Measurements from ENCODE around the gene ZNF581. TPM values are rescaled to one million over a fixed set of nuclear protein-coding genes. Genes with fewer than 3 reads are reported as not detected.

The ZNF581 gene
- total RNA-seq, 4 donors from 2014 or later: 5.7 to 19.4 (median 8.8) TPM

DNA sequence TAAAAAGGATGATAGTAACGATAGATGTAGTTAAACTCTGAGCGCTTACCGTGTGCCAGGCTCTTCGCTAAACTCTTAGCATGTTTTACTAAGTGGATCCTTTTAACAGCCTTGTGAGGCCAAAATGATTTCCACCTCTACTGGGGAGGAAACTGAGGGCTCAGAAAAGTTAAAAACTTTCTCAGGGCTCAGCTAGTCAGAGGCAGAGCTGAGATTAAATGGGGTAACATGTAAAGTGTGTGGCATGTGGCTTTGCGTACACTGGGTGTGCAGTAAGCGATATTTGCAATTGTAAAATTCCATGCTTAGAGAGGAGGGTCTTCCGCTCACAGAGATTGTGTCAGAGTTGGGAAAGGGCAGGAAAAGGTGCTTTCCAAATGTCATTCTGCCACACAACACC, 13.1 kb downstream of the ZNF581 start:
- H3K36me3 ChIP-seq: peaks cover 3 to 37% (median 17%) of the 10 kb centered on the region in 3 donors
- peak overlapping the region; percentile 85 to 98 (median 88) for H3K4me3 ChIP-seq
- no peaks in the 10 kb centered on the region for H3K9me3 ChIP-seq
- peaks cover 0 to 70% (median 44%) of the 10 kb centered on the region in 4 donors for H3K4me1 ChIP-seq
- peak overlapping the region in 1 of 4 donors; percentile 99 for H3K27ac ChIP-seq
- TF ChIP-seq POLR2A (IDR thresholded peaks at IDR 0.05) (no peak), EP300 (IDR thresholded peaks at IDR 0.05) (no peak)
- TF ChIP-seq, protein P1, sequence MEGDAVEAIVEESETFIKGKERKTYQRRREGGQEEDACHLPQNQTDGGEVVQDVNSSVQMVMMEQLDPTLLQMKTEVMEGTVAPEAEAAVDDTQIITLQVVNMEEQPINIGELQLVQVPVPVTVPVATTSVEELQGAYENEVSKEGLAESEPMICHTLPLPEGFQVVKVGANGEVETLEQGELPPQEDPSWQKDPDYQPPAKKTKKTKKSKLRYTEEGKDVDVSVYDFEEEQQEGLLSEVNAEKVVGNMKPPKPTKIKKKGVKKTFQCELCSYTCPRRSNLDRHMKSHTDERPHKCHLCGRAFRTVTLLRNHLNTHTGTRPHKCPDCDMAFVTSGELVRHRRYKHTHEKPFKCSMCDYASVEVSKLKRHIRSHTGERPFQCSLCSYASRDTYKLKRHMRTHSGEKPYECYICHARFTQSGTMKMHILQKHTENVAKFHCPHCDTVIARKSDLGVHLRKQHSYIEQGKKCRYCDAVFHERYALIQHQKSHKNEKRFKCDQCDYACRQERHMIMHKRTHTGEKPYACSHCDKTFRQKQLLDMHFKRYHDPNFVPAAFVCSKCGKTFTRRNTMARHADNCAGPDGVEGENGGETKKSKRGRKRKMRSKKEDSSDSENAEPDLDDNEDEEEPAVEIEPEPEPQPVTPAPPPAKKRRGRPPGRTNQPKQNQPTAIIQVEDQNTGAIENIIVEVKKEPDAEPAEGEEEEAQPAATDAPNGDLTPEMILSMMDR (IDR thresholded peaks at IDR 0.05): no peak
- 62 to 63% methylated on average over 7 of the region's 7 CpGs for WGBS, 2 donors
- H3K27me3 ChIP-seq: no peaks in the 10 kb centered on the region
- DNase-seq (ENCODE audit: low spot score in 2 of 2): no peak

DNA sequence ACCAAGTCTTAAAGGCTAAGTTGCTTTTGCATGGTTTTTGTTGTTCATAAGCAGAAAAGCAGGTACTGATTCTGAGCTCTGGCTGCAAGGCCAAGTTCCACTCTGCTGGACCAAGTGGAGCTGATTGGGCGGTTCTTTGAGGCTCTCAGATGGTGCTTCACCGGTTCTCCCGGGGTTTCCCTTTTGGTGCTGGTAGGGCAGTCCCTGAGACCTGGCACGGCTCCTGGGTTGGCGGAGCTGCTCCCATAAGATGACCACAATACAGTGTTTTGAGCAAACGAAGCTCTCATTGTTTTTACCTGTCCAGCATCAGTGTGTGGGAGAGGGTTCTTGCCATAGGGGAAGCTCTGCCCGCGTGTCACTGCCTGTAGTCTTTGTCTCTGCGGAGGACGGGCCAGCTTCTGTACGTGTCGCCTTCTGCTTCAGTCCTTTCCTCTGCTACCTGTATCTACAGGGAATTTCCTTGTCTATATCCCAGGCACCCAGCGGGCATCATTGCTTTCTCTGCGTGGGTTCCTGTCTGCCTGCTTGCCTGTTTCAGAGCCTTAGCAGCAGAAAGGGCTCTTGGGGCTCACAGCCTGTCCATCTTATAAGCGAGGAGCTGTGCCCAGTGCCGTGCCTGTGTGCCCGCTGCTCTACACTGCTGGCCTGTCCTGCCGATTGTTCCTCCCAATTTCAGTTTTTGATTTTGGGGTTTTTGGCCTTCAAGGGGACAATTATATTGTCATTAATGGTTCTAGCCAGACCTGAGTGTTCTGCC, 13.7 kb downstream of the ZNF581 start:
- H3K4me1 ChIP-seq: peaks cover 0 to 70% (median 44%) of the 10 kb centered on the region in 4 donors
- no peak for DNase-seq (ENCODE audit: low spot score in 2 of 2)
- H3K27me3 ChIP-seq: no peaks in the 10 kb centered on the region
- peak overlapping the region in 1 of 4 donors; percentile 99 for H3K27ac ChIP-seq
- peak overlapping the region in 2 of 4 donors; percentile 17 to 85 for H3K4me3 ChIP-seq
- WGBS, 2 donors: 49 to 58% methylated on average over 18 of the region's 18 CpGs
- H3K9me3 ChIP-seq: no peaks in the 10 kb centered on the region
- TF ChIP-seq EP300 (IDR thresholded peaks at IDR 0.05) (no peak), POLR2A (IDR thresholded peaks at IDR 0.05) (no peak)
- TF ChIP-seq, protein P1 (IDR thresholded peaks at IDR 0.05): no peak
- H3K36me3 ChIP-seq: peaks cover 3 to 40% (median 22%) of the 10 kb centered on the region in 3 donors

GRCh38 chr19:55658846-55659459, 15.5 kb downstream of the ZNF581 start:
- no peak for TF ChIP-seq POLR2A (IDR thresholded peaks at IDR 0.05)
- no peak for TF ChIP-seq EP300 (IDR thresholded peaks at IDR 0.05)
- TF ChIP-seq, protein P1 (IDR thresholded peaks at IDR 0.05): no peak
- H3K4me1 ChIP-seq: peaks cover 0 to 57% (median 40%) of the 10 kb centered on the region in 4 donors
- no peak for DNase-seq (ENCODE audit: low spot score in 2 of 2)
- H3K36me3 ChIP-seq: peaks cover 8 to 51% (median 39%) of the 10 kb centered on the region in 3 donors
- no peak overlapping the region for H3K27ac ChIP-seq
- H3K9me3 ChIP-seq: no peaks in the 10 kb centered on the region
- no peak overlapping the region for H3K4me3 ChIP-seq
- WGBS, 2 donors: 85 to 89% methylated on average over 34 to 36 of the region's 37 CpGs
- H3K27me3 ChIP-seq: no peaks in the 10 kb centered on the region

GRCh38 chr19:55659822-55660221, 16.4 kb downstream of the ZNF581 start:
- Histone ChIP-seq H3K4me3 (no peak overlapping the region), H3K9me3 (no peaks in the 10 kb centered on the region), H3K27me3 (no peaks in the 10 kb centered on the region), H3K27ac (no peak overlapping the region), H3K4me1 (peaks cover 0 to 57% (median 40%) of the 10 kb centered on the region in 4 donors), H3K36me3 (peaks cover 8 to 60% (median 44%) of the 10 kb centered on the region in 3 donors)
- DNase-seq (ENCODE audit: low spot score in 2 of 2): no peak
- 69 to 71% methylated on average over 8 to 9 of the region's 9 CpGs for WGBS, 2 donors
- TF ChIP-seq, protein P1 (IDR thresholded peaks at IDR 0.05): no peak
- TF ChIP-seq POLR2A (IDR thresholded peaks at IDR 0.05): no peak
- TF ChIP-seq EP300 (IDR thresholded peaks at IDR 0.05): no peak

DNA sequence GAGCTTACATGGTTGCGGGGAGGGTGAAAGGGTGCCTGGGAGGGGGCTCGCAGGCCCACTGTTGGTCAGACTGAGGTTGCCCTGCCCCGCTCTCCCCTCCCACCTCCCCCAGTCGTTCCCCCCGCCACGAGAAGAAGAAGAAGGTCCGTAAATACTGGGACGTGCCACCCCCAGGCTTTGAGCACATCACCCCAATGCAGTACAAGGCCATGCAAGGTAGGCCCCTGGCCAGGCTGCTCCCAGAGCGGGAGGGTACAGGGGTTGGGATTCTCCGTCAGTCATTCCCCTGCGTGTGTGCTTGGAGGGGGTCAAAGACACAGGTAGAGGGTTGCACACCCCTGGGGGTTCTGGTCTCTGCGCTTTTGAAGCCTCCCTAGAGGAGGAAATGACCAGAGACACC, 17.0 kb downstream of the ZNF581 start:
- Histone ChIP-seq H3K27me3 (no peaks in the 10 kb centered on the region), H3K4me1 (peaks cover 0 to 57% (median 40%) of the 10 kb centered on the region in 4 donors), H3K36me3 (peaks cover 8 to 66% (median 44%) of the 10 kb centered on the region in 3 donors)

More for the DNA sequence above, 17.0 kb downstream of the ZNF581 start:
- no peak for TF ChIP-seq POLR2A (IDR thresholded peaks at IDR 0.05)
- TF ChIP-seq, protein P1 (IDR thresholded peaks at IDR 0.05): no peak
- TF ChIP-seq EP300 (IDR thresholded peaks at IDR 0.05): no peak
- Histone ChIP-seq H3K9me3 (no peaks in the 10 kb centered on the region), H3K4me3 (no peak overlapping the region), H3K27ac (no peak overlapping the region)
- no peak for DNase-seq (ENCODE audit: low spot score in 2 of 2)
- WGBS, 2 donors: 86 to 87% methylated on average over 12 of the region's 12 CpGs

Measured in tibial nerve (tissue), 4 donors.